GM19455 (cell line): ENCODE data around the gene PIGS.
"Not testable (repeated sequence)": the region's sequence is repeated elsewhere in the genome, so short reads cannot be mapped to it uniquely, and the experiment has no call there.

Experiments used
- ATAC-seq: cut with Tn5 transposase; IDR thresholded peaks from one replicate; pipeline ENCODE4 v1.9.1; 2021; ENCODE audit not compliant: unreplicated experiment

The PIGS gene

DNA sequence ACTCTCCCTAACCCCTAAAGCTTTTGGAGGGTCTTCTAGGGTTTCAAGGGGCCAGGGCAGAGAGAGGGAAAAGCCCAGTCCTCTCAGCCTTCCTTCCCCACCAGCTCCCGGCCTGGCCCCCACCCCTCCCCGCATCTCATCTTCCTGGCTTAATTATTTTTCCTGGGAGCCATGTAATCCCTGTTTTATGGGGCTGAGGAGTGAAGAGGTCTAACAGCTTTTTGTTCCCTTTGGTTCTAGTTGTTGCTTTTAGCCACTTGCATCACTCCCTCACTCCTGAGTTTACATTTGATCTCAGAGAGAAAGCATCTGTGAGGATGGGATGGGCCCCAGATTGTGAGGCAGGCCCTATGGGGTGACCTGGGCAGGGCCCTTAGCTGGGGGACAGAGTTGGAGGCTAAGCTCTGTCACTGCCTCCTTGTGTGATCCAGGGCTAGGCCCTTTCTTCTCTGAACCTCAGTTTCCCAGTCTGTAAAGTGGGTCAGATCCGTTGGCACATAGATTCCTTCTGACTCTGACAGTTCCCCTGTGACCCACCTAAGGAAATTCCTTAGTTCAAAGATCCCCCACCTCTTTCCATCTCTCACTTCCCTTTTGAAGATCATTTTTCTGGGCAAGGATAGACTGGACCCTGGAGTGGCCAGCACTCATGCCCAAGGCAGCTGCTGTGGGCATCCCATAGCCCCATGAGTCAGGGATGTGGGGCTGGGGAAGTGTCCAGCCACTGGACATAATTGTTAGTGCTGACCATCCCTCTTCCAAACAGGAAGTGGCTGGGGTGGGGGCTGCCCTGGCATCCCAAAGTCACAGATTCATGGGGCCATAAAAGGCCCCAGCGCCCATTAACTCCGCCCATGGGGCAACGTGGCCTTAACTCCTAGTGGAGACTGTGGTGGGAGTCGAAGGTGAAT, 39.0 kb downstream of the PIGS start:
- no peak for ATAC-seq

DNA sequence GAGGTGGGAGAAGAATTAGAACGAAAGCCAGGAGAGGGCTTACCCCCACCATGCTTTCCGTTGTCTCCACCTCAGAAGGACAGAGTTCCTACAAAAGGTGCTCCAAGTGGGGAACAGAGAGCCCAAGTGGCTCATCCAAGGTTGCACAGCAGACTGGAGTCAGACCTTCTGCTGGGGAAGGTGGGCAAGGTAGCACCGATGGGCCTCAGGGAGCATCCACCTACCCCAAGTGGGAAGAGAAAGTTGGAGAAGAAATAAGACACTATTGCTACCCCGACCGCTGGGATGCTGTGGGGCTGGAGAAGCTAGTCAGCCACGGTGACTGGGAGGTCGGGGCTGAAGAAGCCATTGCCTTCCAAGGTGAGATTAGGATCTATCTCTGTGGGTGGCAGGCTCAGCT, 40.4 kb downstream of the PIGS start:
- ATAC-seq = no peak

DNA sequence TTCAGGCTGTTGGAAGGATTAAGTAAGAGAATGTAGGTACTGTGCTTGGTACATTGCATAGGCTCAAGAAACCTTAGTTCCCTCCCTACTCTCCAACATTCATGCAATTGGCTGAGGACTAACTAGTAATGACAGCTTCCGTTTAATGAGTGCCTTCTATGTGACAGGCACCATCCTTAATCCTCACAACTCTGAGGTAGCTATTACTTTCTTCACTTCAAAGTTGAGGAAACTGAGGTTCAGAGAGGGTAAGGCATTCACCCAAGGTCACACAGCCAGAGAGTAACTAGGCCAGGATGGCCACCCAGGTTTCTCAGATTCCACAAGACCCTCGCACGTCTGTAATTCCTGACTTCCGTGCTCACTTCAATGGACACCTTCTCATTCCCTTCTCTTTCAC, 41.1 kb downstream of the PIGS start:
- ATAC-seq = no peak

DNA sequence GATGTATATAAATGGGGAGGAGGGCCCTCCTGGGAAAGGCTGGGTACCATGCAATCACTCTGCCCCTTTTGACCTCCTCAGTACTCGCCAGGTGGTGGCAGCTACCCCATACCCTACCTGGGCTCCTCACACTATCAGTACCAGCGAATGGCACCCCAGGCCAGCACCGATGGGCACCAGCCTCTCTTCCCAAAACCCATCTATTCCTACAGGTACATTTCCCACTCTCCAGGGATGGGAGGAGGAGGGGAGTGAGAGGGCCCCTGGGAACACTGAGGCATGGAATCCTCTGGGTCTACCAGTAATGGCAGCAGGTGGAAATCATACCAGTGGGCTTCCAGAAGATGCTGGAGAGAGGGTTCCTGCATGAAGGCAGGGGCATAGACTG, 42.3 kb downstream of the PIGS start:
- ATAC-seq = no peak

DNA sequence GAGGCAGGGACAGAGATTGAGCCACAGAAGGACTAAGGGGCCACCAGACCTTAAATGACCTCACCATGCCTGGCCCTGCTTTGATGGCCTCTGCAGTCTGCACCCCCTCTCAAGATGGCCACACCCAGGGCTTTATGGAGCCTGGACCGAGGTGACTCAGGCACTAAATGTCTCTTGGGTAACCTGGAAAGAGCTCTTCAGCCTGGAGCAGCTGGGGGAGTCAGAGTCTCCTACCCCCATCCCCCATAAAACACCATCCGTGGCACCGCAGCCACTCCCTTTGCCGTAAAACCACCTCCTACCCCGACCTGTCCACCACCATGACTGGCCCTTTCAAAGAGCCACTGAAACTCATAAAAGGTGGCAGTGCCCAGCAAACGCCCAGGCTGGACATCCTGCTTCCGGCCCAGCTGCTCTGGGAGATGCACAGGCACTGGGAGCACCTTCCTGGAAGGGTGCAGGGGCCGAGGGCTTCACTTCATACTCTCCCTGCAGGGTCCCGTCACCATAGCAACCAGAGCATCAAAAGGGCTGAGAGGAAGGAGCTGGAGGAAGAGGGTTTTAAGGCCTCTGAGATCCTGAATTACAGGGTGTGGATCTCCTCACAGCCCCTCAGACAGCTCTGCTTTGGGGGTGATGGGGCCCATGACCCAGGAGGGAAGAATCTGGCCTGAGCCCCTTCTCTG, 42.9 kb downstream of the PIGS start:
- ATAC-seq = no peak

DNA sequence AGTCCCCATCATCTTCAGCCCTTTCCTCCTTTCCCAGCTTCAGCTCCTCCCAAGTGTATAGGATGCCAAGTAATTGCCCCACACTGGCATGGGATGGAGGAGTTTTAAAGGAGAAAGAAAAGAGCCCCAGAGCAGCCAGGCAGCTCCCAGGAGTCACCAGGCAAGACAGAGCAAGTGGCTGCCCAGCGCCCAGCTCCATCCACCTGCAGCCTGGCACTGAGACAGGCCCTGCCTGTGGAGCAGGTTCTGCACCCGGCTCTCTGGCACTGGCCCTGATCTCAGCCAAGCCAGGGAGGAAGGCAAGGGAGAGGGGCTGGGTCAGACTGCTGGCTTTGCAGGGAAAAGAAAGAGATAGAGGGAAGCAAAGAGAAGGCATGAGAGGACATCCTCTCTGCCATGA, 43.5 kb downstream of the PIGS start:
- no peak for ATAC-seq

DNA sequence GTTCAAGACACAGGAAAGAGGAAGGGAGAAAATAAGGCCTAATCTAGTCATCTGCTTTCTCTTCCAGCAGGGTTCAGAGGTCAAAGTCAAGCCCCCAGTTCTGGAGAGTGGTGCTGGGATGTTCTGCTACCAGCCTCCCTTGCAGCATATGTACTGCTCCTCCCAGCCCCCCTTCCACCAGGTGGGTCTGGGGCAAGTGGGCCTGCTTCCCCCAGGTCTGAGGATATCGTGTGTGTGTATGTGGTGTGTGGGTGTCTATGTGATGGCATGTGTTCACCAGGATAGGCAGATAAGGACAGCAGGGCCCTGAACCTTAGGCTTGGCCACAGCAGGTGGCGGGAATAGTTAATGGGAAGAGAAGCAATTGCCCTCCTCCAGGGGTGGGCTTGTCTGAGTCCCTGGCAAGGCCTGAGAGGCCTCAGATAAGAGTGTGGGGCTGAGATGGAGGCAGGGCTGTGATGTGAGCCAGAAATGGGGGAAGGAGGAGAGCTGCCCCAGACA, 44.1 kb downstream of the PIGS start:
- ATAC-seq = no peak

DNA sequence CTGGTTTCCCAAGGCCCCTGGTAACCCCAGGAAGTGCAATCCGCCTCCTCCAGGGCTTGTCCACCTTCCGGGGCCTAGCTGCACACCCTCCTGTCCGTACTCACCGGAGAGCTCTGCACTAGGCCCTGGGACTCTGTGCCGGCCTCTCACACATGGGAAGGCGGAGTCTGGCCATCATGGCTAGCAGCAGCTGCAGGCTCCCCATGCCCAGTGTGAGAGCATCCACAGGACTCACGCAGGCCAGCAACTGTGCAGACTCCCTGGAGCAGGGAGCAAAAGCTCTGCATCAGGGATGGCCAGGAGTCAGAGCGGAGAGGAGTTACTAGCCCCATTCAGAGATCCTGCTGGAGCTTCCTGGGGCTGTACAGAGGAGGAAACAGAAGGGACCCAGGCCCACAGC, 44.9 kb downstream of the PIGS start:
- no peak for ATAC-seq

DNA sequence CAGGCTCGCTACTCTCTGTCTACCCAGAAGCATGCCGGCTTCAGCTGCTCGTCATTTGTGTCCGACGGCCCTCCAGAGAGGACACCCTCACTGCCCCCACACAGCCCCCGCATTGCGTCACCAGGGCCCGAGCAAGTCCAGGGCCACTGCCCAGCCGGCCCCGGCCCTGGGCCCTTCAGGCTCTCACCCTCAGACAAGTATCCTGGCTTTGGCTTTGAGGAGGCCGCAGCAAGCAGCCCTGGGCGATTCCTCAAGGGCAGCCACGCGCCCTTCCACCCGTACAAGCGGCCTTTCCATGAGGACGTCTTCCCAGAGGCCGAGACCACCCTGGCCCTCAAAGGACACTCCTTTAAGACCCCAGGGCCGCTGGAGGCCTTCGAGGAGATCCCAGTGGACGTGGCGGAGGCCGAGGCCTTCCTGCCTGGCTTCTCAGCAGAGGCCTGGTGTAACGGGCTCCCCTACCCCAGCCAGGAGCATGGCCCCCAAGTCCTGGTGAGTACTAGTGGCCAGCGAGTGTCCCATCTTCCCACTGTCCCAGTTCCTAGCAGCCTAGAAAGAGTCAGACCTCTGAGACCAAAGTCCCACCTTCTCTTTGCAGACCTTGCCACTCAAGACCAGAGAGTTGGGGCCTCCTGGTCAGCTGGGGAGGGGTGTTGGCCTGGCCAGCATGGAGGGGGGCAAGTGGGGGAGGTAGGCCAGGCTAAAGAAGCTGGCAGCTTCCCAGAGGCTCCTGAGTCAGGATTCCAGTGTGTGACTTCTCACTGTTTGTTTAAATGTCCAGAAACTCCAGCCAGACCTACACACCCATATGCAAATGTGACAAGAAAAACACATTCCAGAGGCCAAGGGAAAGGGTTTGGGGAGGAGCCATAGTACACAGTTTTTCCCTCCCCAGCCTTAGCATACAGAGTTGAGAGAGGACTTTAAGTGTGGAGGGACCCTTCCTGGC, 46.6 kb downstream of the PIGS start:
- no peak for ATAC-seq

DNA sequence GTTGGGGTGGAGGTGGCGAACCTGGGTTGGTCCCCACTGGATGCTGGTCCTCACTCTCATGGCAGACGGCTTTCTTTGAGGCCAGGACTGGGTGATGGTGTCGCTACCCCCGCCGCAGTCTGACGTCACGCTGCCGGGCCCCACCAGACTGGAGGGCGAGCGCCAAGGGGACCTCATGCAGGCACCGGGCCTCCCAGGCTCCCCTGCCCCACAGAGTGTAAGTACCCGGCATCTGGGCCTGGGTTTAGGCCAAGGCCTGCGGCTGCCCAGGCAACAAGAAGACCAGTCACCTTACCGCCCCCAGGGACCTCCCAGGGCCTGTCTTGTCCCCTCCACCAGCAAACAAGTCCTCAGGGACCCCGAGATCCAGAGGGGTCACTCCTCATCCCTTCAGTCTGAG, 47.4 kb downstream of the PIGS start:
- ATAC-seq = no peak

DNA sequence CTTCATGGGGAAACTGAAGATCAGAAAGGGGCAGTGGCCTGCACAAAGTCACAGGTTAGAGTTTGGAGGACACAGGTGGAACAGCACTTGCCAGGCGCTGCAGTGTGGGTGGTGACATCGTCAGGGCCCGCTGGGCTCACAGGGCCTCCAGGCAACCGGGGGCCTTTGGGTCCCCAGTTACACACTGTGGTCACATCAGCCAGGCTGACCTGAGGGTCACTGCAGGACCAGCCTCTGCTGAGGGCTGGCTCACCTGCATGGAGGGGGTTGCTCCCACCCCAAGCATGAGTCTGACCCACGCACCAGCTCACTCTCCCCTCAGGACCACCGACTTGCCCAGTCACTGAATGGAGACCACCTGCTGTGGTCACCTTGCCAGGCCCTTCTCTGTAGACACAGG, 48.1 kb downstream of the PIGS start:
- ATAC-seq = no peak

DNA sequence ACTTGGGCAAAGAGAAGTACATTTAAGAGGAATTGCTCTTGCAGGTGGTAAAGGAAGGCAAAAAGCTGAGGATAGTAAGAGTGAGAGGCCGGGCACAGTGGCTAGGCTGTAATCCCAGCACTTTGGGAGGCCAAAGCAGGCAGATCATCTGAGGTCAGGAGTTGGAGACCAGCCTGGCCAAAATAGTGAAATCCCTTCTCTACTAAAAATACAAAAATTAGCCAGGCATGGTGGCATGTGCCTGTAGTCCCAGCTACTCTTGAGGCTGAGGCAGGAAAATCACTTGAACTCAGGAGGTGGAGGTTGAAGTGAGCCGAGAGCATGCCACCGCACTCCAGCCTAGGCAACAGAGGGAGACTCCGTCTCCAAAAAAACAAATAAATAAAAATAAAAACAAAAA, 49.0 kb downstream of the PIGS start:
- ATAC-seq = not testable (repeated sequence)

DNA sequence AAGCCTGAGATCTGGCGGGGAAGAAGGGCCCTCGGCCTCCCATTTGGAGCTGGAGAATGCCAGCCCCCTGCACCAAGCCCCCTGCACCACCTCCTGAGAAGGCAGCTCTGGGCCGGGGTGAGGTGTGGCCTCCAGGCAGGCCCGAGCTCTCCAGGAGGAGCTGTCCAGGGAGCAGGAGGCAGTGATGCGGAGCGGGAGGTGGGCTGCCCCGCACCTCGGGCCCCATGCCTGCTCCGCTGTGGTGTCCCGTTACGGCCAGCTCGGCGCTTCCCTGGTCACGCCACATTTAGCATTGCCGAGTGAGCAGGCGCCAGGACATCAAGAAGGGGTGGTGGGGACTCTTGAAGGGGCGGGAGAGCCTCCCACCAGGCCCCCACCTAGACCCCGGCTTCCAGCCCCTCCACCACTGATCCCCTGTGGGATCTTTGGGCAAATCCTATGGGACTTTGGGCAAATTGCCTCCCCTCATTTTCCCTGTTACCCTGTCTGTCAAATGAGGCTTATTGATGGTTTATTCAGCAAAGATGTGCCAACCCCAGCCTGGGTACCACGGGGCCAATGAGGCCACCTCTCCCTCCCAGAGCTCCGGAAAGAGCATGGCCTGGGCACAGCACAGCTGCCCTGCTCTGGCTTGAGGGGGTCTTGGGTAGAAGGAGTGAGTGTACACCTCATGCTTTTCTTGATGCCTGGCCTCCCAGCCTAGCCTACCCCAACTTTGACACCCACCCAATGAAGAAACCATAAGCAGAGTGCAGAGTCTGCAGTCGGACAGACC, 49.8 kb downstream of the PIGS start:
- ATAC-seq = no peak

DNA sequence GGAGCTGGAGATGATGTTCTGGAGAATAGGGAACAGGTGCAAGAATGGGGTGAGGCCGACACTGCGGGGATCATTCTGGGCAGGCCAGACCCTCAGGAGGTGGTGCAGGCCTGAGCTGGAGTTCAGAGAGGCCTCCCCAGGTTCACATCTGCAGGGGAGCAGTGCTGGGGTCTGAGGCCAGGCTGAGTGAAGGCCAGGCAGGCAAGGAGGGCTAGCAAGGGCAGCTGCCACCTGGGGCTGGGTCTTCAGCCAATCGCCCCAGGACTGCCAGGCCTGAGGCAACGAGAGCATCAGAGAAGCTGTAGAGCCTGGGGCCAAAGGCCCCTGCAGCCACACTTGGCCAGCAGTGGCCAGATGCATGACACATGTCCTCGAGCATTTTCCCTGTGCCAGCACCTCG, 50.6 kb downstream of the PIGS start:
- ATAC-seq = no peak

DNA sequence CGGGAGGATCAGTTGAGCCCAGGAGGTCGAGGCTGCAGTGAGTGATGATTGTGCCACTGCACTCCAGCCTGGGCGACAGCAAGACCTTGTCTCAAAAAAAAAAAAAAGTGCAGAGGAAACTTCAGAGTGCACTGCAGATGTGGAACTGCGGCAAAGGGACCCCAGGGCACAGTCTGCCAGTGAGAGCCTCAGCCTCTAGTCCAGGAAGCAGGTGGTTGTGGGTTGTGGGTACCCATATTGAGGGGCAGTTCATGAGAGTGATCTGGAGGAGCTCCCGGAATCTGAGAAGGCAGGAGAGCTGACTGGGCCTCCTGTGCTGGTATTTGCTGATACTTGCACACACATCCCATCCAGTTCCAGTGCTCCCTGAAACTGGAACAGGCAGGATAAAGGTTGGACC, 52.1 kb downstream of the PIGS start:
- ATAC-seq = no peak

DNA sequence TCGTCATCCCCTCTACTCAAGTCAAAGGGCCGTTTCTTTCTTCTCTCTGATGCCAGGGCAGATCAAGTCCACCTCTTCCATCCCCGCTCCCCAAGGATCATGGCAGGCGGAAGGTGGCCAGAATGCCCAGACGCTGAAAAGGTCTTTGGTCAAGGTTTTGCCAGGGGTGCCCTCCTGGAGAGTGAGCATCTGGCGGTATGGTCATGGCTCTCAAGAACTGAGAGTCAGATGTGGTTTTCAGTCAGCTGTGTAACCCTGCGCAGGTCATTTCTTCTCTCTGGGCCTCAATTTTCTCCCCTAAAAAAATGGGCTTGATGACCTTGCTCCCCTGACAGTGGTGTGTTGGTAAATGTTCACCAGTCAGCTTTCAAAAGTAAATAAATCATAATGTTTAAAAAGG, 52.7 kb downstream of the PIGS start:
- ATAC-seq = no peak

DNA sequence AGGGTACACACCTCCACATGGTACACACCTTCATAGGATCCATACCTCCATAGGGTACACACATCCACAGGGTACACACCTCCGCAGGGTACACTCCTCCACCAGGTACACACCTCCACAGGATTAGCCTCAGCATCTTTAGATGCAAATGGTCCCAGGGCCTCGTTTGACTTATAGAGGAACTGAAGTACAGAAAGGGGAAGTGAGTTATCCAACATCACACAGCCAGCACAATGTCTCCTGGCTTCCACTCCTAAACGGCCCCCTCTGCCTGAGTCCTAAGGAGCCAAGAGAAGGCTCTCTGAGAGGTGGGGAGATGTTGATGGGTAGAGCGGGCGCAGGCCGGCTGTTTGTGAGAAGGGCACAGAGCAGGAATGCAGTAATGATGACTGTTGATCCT, 53.2 kb downstream of the PIGS start:
- ATAC-seq = no peak

DNA sequence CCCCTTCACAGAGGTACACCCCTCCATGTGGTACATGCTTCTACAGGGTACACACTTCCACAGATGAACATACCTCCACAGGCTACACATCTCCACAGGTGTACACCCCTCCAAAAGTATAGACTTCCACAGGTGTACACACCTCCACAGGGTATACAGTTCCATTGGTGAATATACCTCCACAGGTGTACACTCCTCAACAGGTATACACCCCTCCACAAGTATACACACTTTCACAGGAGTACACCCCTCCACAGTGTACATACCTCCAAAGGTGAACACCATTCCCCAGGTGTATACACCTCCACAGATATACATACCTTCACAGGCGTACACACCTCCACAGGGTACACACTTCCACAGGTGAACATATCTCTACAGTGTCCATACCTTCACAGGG, 55.8 kb downstream of the PIGS start:
- no peak for ATAC-seq

DNA sequence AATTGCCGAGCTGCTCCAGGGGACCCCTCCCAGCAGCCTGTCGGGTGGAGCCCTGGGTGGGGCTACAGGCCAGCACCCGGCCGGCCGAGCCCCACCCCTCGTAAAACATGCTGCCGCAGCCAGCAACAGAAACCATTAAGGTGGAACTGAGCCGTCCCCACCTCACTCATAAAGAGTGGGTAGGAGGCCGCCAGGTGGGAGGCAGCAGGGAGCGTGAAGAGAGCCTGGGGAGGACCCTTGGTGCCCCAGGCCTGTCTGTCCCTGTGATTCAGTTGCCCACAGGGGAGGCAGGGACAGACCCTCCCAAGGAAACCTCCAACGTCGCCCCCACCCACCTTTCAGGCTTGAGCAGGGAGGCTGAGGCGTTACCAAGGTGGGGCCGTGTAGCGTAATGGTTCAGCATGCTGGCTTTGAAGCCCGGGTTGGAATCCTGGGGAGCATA, 56.7 kb downstream of the PIGS start:
- ATAC-seq = no peak

DNA sequence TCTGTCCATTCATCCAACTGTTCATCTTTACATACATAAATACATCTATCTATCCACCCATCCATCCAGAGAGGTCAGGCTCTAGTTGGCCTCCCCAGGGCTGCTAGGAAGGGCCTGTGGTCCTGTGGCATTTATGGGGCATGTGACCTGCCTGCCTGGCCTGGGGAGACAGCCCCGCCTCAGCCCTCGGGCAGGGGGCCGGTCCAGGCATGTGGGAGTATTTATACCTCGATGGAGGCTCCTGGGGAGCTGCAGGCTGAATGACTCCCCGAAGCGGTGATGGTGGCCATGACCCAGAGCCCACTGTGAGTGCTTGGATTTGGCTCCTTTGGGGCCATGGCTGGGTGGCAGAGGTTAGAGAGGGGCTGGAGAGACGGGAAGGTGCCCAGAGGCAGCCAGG, 57.8 kb downstream of the PIGS start:
- ATAC-seq = no peak
